VCaP (cell line): ENCODE data around the gene NUS1.
A peak's percentile ranks its signal among the peaks of the same experiment; 100 is the strongest.
"Not testable (repeated sequence)": the region's sequence is repeated elsewhere in the genome, so short reads cannot be mapped to it uniquely, and the experiment has no call there.

ENCODE experiments used
- H3K27ac ChIP-seq: fragments of 450-650 bp; 2 replicates; pipeline ENCODE4 v1.5.1; 2017
- CTCF ChIP-seq: fragments of 450-650 bp; conservative IDR thresholded peaks from 2 replicates; pipeline ENCODE4 v1.5.1; 2017; ENCODE audit warnings: mild to moderate bottlenecking, moderate library complexity

NUS1 gene

GRCh38 chr6:117674991-117675657 lies at the start of gene NUS1:
Gene NUS1, plus strand, starts transcription at chr6:117675469. Its CDS starts 202 bp downstream, at chr6:117675671.
- peak; percentile 92 for TF ChIP-seq CTCF
- H3K27ac ChIP-seq, result peak within 1 kb of the TSS; percentile 54; the same call in 1 of the 2 replicates

- H3K27ac ChIP-seq, result no peak overlapping the region
- no peak for TF ChIP-seq CTCF
Observed at GRCh38 chr6:117627533-117627932, 47.7 kb upstream of the NUS1 start.

- no peak for TF ChIP-seq CTCF
- H3K27ac ChIP-seq, result no peak overlapping the region
Observed at GRCh38 chr6:117629119-117629660, 46.1 kb upstream of the NUS1 start.

- H3K27ac ChIP-seq, result no peak overlapping the region
Observed at GRCh38 chr6:117637770-117638169, 37.5 kb upstream of the NUS1 start.

GRCh38 chr6:117642976-117643375 lies 32.3 kb upstream of the NUS1 start:
- no peak overlapping the region for H3K27ac ChIP-seq
- no peak for TF ChIP-seq CTCF

More at GRCh38 chr6:117637770-117638169, 37.5 kb upstream of the NUS1 start:
- no peak for TF ChIP-seq CTCF

- H3K27ac ChIP-seq, result not testable (repeated sequence)
Observed at GRCh38 chr6:117651984-117652383, 23.3 kb upstream of the NUS1 start.

- no peak for TF ChIP-seq CTCF
Observed at GRCh38 chr6:117653949-117654348, 21.3 kb upstream of the NUS1 start.

GRCh38 chr6:117655380-117655779 lies 19.9 kb upstream of the NUS1 start:
- TF ChIP-seq CTCF, result no peak

More at GRCh38 chr6:117653949-117654348, 21.3 kb upstream of the NUS1 start:
- no peak overlapping the region for H3K27ac ChIP-seq

More at GRCh38 chr6:117655380-117655779, 19.9 kb upstream of the NUS1 start:
- H3K27ac ChIP-seq, result no peak overlapping the region
